OCI-LY7 (cell line): Measurements from ENCODE around the gene IFNGR1.

Experiments
- EZH2phosphoT487 ChIP-seq: fragments of 200-600 bp; sonication (generic); IDR thresholded peaks from 2 replicates; pipeline ENCODE4 v1.6.1; 2018; ENCODE audit warnings: low read depth, borderline replicate concordance, mild to moderate bottlenecking, mixed run types, antibody characterized with exemption, low read length, moderate library complexity, mixed read lengths
- TF ChIP-seq, protein P1 (sequence below): fragments of 200-600 bp; sonication (generic); conservative IDR thresholded peaks from 2 replicates; pipeline ENCODE4 v1.5.1; 2014; ENCODE audit warnings: mild to moderate bottlenecking, antibody characterized with exemption, low read length, moderate library complexity, mixed read lengths

GRCh38 chr6:137213813-137214212 lies 5.4 kb downstream of the IFNGR1 start:
- TF ChIP-seq, protein P1, sequence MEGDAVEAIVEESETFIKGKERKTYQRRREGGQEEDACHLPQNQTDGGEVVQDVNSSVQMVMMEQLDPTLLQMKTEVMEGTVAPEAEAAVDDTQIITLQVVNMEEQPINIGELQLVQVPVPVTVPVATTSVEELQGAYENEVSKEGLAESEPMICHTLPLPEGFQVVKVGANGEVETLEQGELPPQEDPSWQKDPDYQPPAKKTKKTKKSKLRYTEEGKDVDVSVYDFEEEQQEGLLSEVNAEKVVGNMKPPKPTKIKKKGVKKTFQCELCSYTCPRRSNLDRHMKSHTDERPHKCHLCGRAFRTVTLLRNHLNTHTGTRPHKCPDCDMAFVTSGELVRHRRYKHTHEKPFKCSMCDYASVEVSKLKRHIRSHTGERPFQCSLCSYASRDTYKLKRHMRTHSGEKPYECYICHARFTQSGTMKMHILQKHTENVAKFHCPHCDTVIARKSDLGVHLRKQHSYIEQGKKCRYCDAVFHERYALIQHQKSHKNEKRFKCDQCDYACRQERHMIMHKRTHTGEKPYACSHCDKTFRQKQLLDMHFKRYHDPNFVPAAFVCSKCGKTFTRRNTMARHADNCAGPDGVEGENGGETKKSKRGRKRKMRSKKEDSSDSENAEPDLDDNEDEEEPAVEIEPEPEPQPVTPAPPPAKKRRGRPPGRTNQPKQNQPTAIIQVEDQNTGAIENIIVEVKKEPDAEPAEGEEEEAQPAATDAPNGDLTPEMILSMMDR, result no peak
- TF ChIP-seq EZH2phosphoT487, result no peak
